Measurements from ENCODE around the gene CLDN18. TPM values are rescaled to one million over a fixed set of nuclear protein-coding genes. Genes with fewer than 3 reads are reported as not detected.

The CLDN18 gene
- total and polyA plus RNA-seq, 2 experiments from 2014 or later: 0.19 TPM; not detected in 1

DNA sequence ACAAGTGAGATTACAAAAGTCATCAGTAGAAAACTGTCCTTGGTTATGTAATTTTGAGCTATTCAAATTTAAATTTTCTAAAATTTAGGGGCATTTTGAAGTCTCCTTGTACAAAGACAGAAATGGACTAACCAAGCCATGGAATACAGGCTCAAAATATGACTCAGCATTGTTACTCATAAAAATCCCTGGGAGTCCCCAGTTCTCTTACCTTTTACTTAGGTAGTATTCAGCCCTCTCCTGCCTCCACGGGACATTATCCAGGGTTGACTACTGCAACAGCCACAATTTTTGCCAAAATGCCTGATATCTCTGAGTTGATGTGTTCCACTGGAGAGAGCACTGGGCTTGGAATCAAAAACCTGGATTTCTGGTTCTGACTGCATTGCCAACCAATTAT is 25.0 kb downstream of the CLDN18 start:
- Histone ChIP-seq H3K9me2 (ENCODE audit: insufficient read depth) (peaks cover 7% of the 10 kb centered on the region; the same call in 1 of the 2 replicates), H3K79me2 (replicated peaks; ENCODE audit: insufficient read depth) (no peaks in the 10 kb centered on the region), H3K36me3 (ENCODE audit: insufficient read depth) (no peaks in the 10 kb centered on the region), H3K4me2 (no peak overlapping the region), H3K4me1 (ENCODE audit: insufficient read depth) (no peaks in the 10 kb centered on the region), H3K27me3 (ENCODE audit: insufficient read depth) (no peaks in the 10 kb centered on the region), H4K20me1 (replicated peaks; ENCODE audit: insufficient read depth) (no peaks in the 10 kb centered on the region), H3K4me3 (no peak overlapping the region), H3F3A (replicated peaks; ENCODE audit: low read depth) (no peaks in the 10 kb centered on the region), H3K27ac (ENCODE audit: low read depth) (no peak overlapping the region), H2AFZ (no peak overlapping the region)
- no peaks in the 10 kb centered on the region for H3K27me3 Mint-ChIP-seq (ENCODE audit: insufficient read depth, low read depth, poor library complexity)
- H3K9me3 Mint-ChIP-seq: no peaks in the 10 kb centered on the region
- no peak for ATAC-seq
- H3K4me3 Mint-ChIP-seq: no peak overlapping the region
- H3K4me1 Mint-ChIP-seq: no peaks in the 10 kb centered on the region; the same call in 2 of the 3 replicates
- H3K27ac Mint-ChIP-seq: no peak overlapping the region
- TF ChIP-seq, protein P1, sequence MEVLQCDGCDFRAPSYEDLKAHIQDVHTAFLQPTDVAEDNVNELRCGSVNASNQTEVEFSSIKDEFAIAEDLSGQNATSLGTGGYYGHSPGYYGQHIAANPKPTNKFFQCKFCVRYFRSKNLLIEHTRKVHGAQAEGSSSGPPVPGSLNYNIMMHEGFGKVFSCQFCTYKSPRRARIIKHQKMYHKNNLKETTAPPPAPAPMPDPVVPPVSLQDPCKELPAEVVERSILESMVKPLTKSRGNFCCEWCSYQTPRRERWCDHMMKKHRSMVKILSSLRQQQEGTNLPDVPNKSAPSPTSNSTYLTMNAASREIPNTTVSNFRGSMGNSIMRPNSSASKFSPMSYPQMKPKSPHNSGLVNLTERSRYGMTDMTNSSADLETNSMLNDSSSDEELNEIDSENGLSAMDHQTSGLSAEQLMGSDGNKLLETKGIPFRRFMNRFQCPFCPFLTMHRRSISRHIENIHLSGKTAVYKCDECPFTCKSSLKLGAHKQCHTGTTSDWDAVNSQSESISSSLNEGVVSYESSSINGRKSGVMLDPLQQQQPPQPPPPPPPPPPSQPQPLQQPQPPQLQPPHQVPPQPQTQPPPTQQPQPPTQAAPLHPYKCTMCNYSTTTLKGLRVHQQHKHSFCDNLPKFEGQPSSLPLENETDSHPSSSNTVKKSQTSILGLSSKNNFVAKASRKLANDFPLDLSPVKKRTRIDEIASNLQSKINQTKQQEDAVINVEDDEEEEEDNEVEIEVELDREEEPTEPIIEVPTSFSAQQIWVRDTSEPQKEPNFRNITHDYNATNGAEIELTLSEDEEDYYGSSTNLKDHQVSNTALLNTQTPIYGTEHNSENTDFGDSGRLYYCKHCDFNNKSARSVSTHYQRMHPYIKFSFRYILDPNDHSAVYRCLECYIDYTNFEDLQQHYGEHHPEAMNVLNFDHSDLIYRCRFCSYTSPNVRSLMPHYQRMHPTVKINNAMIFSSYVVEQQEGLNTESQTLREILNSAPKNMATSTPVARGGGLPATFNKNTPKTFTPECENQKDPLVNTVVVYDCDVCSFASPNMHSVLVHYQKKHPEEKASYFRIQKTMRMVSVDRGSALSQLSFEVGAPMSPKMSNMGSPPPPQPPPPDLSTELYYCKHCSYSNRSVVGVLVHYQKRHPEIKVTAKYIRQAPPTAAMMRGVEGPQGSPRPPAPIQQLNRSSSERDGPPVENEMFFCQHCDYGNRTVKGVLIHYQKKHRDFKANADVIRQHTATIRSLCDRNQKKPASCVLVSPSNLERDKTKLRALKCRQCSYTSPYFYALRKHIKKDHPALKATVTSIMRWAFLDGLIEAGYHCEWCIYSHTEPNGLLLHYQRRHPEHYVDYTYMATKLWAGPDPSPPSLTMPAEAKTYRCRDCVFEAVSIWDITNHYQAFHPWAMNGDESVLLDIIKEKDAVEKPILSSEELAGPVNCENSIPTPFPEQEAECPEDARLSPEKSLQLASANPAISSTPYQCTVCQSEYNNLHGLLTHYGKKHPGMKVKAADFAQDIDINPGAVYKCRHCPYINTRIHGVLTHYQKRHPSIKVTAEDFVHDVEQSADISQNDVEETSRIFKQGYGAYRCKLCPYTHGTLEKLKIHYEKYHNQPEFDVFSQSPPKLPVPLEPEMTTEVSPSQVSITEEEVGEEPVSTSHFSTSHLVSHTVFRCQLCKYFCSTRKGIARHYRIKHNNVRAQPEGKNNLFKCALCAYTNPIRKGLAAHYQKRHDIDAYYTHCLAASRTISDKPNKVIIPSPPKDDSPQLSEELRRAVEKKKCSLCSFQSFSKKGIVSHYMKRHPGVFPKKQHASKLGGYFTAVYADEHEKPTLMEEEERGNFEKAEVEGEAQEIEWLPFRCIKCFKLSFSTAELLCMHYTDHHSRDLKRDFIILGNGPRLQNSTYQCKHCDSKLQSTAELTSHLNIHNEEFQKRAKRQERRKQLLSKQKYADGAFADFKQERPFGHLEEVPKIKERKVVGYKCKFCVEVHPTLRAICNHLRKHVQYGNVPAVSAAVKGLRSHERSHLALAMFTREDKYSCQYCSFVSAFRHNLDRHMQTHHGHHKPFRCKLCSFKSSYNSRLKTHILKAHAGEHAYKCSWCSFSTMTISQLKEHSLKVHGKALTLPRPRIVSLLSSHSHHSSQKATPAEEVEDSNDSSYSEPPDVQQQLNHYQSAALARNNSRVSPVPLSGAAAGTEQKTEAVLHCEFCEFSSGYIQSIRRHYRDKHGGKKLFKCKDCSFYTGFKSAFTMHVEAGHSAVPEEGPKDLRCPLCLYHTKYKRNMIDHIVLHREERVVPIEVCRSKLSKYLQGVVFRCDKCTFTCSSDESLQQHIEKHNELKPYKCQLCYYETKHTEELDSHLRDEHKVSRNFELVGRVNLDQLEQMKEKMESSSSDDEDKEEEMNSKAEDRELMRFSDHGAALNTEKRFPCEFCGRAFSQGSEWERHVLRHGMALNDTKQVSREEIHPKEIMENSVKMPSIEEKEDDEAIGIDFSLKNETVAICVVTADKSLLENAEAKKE (CRISPR knock-in tag; IDR thresholded peaks at IDR 0.05): no peak
- TF ChIP-seq ZNF331 (CRISPR knock-in tag; IDR thresholded peaks at IDR 0.05; ENCODE audit: low read depth) (no peak), EZH2 (IDR thresholded peaks at IDR 0.05; ENCODE audit: low read depth, unreplicated experiment) (no peak), CREB1 (CRISPR knock-in tag; IDR thresholded peaks at IDR 0.05; ENCODE audit: low read depth) (no peak)
- TF ChIP-seq, protein P2, sequence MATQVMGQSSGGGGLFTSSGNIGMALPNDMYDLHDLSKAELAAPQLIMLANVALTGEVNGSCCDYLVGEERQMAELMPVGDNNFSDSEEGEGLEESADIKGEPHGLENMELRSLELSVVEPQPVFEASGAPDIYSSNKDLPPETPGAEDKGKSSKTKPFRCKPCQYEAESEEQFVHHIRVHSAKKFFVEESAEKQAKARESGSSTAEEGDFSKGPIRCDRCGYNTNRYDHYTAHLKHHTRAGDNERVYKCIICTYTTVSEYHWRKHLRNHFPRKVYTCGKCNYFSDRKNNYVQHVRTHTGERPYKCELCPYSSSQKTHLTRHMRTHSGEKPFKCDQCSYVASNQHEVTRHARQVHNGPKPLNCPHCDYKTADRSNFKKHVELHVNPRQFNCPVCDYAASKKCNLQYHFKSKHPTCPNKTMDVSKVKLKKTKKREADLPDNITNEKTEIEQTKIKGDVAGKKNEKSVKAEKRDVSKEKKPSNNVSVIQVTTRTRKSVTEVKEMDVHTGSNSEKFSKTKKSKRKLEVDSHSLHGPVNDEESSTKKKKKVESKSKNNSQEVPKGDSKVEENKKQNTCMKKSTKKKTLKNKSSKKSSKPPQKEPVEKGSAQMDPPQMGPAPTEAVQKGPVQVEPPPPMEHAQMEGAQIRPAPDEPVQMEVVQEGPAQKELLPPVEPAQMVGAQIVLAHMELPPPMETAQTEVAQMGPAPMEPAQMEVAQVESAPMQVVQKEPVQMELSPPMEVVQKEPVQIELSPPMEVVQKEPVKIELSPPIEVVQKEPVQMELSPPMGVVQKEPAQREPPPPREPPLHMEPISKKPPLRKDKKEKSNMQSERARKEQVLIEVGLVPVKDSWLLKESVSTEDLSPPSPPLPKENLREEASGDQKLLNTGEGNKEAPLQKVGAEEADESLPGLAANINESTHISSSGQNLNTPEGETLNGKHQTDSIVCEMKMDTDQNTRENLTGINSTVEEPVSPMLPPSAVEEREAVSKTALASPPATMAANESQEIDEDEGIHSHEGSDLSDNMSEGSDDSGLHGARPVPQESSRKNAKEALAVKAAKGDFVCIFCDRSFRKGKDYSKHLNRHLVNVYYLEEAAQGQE (IDR thresholded peaks at IDR 0.05; ENCODE audit: unreplicated experiment): no peak
- no peak for DNase-seq (ENCODE audit: low spot score)
- no peaks in the 10 kb centered on the region for H3K36me3 Mint-ChIP-seq (ENCODE audit: low read depth)
